HG03139 (cell line): ENCODE results near the gene COL18A1.

ENCODE experiments used
- ATAC-seq: cut with Tn5 transposase; IDR thresholded peaks from one replicate; pipeline ENCODE4 v1.9.1; 2021; ENCODE audit not compliant: unreplicated experiment

Gene COL18A1

DNA sequence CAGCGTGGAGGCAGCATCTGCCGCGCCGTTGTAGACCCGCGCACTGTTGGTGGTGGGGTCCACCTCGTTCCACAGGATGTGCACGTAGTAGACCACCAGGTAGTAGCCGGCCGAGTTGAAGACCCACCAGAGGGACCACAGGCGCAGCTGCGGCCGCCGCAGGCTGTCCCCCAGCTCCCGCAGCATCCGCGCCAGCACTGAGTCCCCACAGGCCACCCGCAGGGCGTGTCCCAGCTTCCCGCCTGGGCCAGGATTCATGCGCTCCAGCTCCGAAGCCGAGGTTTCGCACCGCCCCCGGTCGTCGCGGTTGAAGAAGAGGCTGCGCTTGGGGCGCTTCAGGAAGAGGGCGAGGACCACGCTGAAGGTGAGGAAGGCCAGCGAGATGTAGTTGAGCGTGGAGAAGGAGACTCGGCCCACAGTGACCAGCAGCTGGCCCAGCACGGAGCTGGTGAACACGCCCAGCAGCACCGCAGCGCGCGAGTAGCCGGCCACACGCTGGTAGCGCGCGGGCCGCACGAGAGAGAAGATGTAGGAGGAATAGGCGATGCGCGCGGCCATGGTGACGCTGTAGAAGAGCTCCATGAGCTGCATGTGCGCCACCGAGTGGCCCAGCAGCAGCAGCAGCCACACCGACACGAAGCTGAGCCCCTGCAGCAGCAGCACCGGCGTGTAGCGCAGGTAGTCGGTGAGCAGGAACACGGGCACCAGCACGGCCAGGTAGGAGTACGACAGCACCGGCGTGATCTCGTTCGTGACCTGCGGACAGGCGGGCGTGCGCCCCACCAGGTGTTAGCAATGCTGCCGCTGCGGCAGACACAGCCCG, 126.6 kb downstream of the COL18A1 start:
- no peak for ATAC-seq

DNA sequence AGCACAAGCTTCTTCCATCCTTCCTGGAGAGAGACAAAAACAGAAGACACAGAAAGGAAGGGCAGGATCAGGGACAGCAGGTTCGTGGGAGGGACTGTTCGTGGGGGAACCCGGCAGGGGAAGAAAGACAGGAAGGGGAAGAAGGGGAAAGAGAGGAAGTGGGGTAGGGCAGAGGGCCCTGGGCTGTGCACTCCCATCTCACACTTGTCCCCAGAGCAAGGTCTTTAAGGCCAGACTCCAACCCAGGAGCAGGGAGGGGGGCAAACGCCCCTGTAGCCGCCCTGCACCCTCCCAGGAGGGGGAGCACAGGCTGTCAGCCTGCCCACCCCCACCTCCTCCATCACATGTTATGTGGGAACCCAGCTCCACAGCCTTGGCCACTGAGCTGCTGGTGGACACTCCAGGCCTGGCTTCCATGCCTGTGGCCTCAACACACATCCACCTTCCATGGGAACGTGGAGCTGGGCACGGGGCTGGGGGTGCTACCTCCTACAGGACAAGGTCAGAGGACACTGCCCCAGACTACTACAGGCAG, 127.9 kb downstream of the COL18A1 start:
- no peak for ATAC-seq

DNA sequence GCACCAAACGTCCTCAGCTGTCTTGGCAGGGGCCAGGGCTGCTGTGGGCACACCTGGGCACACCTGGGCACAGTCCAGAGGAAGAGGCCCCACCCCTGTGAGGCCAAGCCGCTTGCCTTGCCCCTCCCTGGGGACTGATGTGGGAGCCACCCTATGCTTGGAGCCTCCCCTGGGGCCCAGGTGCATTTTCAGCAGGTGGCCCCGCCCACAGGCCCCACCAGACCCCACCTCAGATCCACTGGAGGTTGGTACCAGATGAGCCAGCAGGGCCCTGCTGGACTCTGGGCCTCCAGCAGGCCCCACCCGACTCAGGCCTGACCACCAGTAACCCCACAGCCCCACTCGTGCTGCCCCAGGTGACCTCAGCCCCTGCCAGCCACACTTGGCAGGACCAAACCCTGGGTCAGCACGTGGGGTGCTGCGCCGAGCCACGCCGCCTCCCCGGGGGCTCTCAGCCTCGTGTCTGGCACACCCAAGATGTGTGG, 128.4 kb downstream of the COL18A1 start:
- no peak for ATAC-seq

DNA sequence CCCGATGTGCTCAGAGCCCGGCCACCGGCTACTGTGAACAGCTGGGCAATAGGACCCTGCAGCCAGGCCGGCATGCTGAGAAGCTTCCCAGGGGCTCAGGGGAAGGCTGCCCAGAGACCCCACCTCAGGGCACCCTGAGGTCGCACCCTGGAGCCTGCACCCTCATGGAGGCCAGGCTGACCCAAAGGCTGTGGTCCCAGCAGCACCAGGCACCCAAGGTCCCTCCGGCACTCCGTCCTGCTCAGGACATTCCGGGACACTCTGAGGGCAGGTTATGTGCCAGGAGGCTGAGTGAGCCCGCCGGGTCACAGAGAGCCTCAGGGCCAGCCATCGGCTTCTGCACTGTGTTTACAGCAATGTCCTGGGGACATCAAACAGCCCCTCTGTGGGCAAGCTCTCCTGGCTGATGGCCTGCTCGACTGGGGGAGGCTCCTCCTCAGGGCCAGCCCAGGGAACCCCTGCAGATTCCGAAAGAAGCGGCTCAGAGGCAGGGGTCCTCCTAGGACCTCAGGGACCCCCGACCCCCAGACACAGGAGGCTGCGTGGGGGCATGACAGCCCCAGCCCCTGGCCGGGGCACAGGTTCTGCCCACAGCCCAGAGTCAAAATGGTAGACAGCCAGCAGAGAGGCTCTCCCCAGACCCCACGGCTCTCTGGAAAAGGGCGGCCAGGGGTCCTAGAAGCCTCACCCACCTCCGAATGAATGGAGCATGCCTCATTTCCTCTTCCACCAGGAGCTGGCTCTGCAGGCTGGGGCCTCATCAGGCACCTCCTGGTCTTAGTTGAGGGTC, 129.1 kb downstream of the COL18A1 start:
- no peak for ATAC-seq

DNA sequence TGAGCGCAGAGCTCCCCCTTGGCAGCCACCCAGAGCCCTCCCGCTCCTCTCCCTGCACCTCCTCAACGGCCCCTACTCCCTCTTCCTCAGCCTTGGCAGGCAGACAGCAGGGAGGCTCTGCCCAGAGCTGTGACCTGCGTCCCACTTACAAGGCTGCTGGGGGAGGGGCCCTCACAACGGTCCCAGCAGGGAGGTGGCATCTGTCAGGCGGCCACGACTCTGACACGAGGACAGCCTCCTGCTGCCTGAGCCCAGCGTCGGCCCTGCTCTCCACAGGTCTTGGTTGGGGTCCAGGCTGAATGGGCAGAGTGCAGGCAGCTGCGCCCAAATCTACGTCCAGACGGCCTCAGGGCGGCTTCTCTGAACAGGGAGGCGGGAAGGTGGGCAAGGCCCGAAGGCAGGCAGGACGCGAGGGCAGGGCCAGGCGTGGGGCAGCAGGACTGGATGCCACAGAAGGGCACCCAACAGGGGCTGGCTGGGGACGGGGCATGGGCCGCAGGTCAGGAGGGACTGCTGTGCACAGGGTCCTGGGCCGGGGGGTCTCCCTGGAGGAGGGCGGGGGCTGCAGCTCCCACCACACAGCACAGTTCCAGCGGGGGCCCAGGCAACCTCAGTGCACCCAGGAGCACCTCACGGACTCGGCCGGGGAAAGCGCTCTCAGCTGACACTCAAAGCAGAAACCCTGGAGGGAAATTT, 129.8 kb downstream of the COL18A1 start:
- ATAC-seq: no peak

DNA sequence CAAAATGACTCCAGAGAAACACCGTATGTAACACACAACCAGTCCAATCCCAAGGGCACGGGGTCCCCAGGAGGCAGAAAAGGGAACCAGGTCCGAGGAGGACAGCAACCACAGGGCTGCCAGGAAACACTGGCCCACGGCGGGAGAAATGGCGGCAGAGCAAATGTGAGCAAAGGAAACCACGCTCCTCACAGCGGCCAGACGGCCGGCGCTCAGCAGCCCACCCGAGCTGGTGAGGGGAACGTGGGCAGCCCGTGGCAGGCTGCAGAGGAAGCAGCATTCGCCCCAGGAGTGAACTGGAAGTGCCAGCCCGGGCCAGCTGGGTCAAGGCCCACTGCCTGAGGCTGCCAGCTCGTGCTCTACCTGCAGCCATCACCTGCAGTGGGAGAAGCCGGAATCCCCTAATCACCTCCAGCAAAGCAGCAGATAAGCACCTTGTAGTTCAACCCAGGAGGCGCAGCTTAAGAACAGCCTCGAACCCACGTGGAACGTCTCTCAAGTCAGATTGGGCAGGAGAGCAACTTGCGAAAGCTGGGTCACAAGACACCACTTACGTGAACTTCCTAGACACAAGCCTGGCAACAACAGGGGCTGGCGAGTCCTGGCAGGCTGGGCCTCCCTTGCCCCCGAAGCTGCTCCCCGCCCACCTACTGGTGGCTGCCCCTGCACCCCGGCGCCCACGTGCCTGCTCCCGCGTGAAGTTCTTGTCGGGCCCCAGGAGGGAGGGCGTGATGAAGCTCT, 130.5 kb downstream of the COL18A1 start:
- no peak for ATAC-seq

DNA sequence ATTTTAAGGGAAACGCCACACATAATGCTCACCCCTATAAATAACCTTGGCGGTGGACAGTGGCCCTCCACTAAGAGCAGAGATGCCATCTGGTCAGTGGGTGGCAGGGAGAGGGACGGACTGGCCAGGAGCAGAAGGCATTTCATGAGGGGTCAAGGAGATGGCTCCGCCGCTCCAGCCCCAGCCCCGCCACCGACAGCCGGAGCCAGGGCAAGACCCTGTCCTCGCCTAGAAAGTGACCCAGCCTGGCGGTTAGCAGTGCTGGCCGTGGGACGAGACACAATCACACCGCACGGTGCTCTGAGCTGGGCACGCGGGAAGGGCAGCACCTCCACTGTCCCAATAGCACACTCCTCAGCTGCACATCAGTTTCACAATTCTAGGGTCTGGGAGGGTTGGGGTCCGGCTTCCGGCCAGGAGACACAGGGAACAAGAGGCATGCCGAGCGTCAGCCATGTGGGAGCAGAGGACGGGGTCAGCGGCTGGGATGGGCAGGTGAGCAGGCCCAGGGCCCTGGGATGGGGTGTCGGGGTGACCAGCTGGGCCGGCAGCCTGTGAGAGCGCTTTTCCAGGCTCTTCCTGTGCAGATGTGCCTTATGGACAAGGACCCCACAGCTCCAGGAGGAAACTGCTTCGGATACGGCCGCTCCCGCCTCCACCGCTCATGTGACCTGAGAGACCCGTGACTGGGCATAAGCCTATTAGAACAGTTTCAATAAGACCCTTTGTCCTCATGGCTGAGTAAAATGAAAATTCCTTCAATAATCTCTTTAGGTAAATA, 131.5 kb downstream of the COL18A1 start:
- ATAC-seq: no peak

DNA sequence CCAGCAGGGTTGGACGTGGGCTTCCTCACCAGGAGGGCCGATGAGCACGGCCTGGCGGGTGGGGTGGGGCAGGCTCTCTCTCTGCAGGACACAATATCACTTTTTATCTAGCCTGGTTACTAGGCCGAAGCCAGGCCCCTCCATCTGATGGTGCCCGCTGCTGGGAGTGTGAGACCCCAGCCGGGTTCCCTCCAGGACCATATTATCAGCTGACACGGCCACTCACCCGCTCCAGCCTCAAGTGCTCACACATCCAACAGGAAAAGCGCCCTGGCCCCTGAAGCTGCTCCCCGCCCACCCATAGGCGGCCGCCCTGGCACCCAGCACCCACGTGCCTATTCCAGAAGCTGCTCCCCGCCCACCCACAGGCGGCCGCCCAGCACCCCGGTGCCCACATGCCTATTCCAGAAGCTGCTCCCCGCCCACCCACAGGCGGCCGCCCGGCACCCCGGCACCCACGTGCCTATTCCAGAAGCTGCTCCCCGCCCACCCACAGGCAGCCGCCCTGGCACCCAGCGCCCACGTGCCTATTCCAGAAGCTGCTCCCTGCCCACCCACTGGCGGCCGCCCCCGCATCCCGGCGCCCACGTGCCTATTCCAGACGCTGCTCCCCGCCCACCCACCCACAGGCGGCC, 132.3 kb downstream of the COL18A1 start:
- ATAC-seq: no peak

DNA sequence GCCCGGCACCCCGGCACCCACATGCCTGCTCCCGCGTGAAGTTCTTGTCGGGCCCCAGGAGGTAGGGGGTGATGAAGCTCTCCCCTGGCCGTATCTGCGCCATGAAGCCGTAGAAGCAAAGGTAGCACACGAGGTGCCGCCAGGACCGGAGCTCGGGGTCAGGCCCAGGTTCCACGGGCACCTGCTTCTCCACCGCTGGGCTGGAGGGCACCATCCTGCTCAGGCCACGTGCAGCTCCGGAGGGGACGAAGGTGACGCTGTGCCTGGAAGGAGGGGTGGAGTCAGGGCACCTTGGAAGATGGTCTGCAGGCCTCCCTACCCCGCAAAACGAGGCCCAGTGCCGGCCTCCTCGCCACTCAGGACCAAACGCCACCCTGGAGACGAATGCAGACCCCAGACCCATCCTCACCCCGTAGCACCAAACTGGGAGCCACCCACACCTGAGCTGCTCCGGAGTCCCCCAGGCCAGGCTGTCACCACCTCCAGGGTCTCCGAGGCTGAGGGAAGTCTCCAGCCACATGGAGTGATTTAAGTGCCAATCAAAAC, 132.9 kb downstream of the COL18A1 start:
- ATAC-seq: no peak

DNA sequence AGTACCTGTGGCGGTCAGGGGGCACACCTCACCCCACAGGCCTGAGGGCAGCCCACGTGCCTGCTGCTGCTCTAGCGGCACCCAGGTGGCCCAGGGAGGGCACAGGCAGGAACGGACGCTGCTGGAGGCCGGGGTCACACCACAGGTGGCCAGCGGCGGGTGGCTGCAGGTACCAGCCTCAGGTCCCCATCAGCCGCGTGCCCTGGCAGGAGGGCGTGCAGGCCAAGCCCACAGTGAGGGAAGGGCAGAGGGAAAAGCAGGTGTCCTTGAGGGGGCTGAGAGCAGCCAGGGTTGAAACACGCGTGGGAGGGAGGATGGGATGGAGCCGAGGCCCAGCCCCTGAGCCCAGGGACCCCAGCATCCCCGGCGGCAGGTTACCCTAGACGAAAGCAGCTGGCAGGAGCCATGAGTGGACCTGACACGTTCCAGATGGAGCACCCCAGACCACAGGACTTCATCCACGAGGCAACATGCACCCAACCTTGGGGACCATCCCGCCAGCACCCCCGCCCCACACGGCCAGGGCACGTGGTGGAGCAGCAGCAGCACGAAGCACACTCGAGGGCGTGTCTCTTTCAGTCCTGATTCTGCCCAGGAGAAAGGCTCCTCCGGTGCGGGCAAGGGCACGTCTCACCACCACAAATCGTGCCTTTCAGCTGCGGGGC, 133.5 kb downstream of the COL18A1 start:
- no peak for ATAC-seq

DNA sequence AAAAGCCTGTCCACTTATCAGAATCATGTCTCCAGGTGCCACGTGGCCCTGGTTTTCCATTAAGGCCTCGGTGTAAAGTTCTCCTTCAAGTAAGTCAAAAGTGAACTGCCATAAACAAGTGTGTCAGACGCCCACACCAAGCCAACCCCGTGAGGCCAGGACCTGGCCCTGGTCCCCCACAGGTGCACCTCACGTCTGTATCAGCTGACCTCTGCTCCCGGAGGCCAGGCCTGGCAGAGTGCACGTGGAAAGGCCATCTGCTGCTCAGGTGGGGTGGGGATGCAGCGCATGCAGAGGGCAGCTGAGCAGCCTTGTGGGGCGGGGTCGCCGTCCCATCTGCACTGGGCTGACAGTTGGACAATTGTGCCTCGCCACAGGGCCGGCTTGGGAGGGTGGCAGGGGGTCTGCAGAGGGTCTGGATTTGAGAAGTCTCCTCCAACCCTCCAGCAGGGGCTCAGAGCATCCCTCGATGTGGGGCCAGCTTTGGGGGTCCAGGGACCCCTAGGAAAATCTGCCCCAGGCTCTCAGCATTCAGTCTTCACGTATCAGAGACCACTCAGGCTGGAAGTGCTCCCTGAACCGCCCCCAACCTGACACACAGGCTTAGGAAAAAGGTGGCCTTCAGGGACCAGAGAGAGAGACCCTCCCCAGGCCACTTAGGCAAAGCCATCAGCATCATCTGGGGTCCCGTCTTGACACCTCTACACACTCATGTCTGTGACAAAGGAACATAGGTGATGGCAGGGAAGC, 134.3 kb downstream of the COL18A1 start:
- no peak for ATAC-seq

DNA sequence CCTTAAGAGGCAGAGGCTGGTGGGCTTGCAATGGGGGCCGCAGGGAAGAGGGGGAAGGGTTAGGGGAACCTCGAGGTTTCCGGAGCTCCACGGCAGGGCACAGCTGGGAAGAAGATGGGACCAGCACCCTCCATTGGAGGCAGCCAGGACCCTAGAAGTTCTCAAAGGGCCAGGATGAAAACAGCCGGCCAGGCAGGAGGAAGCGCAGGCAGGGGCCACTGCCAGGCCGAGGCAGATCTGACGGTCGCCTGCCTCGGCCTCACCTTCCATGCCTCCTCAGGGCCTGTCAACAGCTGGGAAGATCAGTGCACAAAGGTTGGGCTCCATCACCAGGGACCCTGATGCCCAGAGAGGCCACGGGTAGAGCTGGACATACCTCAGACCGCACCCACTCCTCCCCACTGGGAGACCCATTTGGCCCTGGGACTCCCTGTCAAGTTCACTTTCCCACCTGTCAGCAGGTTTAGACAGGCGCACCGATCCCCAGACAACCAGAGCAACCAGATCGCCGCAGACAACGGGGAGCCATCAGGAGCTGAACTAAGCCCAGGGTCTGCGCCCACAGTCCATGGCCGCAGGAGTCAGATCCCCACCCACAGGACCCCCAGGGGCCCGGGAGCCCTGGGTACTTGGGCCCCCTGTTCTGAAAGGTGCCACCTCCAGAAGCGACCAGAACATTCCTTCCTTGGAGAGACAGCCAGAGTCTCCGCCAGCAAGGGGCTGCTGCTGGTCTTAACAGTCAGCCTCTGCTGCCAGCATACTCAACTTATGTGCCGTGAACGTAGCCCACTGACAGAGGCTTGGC, 135.0 kb downstream of the COL18A1 start:
- no peak for ATAC-seq

DNA sequence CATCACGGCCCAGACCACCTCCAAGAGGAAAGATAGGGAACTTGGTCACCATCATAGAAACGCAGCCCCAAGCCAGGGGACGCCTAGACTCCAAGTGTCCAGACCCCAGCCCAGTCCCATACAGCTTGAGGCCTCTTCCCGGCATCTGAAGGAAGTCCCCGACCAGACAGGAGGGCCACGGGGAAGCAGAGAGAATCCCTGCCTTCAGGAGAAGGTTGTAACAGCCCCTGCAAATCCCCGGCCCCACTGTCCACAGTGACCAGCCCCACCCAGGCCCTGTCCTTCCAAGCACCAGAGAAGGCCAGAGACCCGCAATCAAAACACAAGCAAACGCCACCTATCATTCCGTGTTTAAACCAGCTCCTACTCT, 135.6 kb downstream of the COL18A1 start:
- no peak for ATAC-seq

DNA sequence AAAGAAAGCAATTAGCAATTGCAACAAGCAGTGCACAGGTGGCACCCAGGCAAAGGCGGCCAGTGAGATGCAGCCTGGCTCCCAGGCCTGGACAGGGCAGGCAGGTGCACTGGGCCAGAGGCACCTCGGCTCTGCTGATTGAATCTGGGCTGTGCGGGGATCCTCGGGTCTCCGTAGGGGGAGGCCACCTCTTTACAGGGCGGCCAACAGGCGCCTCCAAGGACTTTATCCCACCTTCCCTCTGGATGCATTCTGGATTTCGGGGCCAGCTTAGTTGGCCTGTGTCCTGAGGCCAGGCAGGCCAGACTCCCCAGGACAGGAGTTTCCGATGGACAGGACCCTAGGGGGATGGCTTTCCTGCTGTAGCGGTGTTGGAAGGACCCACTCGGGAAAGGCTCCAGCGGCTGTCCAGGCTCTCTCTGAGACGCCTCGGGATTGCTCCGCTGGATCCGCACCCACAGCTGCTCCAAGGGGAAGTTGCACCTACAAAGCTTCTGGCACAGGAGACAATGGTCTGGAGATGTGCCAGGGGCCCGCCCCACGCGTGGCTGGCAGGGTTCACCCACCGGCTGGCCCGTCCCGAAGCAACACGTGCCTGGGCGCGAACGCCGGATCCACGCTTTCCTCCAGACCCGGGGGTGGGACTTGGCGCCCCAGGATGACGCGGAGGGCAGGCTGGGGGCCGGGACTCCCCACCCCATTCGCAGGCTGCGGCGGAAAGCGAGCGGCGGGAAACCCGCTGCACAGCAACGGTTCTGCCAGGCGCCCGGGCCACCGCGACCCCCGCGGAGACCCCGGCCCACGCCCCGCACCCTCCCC, 136.5 kb downstream of the COL18A1 start:
- ATAC-seq: peak; percentile 46

DNA sequence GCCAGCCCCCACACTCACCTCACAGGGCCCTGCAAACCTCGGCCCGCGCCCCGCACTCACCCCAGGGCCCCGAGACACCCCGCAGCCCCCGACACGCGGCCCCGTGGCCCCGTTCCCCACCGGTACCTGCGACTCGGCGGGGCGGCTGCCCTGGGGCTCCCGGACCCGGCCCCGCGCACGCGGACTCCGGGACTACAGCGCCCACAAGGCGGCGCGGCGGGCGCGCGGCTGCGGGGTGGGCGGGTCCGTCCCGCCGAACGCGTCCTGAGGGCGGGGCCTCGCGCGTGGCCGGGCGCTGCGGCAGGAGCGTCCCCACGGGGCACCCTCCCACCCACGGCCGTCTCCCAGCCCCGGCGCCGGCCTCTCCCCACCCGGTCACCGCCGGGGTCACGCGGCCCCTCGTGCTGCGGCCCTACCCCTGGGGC, 137.3 kb downstream of the COL18A1 start, which contains the start of gene SLC19A1:
Gene SLC19A1, minus strand, starts transcription at position 199 of the 425 bp plus-strand sequence. CDS start 4,481 bp downstream, outside the sequence.
- peak; percentile 49 for ATAC-seq
